Activated T-cell treated with anti-CD3 and anti-CD28 coated beads, Interleukin-2, amount 50 U/mL, for 4 hours (primary cell): Measurements from ENCODE around the gene CEL. TPM values are rescaled to one million over a fixed set of nuclear protein-coding genes. Genes with fewer than 3 reads are reported as not detected.

Source experiments
- ATAC-seq, 2 donors: fragments of 200-7000 bp; cut with Tn5 transposase; one replicate each; pipeline ENCODE4 v1.10.0; 2021
- DNase-seq: peaks from one replicate; pipeline ENCODE4 v3.0.0-alpha.2; 2020
- H3K27me3 Mint-ChIP-seq: one replicate; pipeline ENCODE4 v1.8.0; 2021; ENCODE audit warnings: low read depth, mixed read lengths
- H3K36me3 Mint-ChIP-seq: one replicate; pipeline ENCODE4 v1.8.0; 2022; ENCODE audit warnings: mixed read lengths; ENCODE audit not compliant: insufficient read depth
- H3K4me1 Mint-ChIP-seq: one replicate; pipeline ENCODE4 v1.8.0; 2021; ENCODE audit warnings: low read depth, mixed read lengths
- H3K4me3 Mint-ChIP-seq: one replicate; pipeline ENCODE4 v1.8.0; 2021; ENCODE audit warnings: mild to moderate bottlenecking, moderate library complexity, mixed read lengths
- H3K9me3 Mint-ChIP-seq: one replicate; pipeline ENCODE4 v1.8.0; 2021; ENCODE audit warnings: mixed read lengths
- total RNA-seq, 3 donors: library from RNA; stranded (reverse); gene quantifications; one replicate each; pipeline ENCODE4 v1.2.1, GENCODE V29; 2021

CEL gene
- total RNA-seq, 3 donors from 2014 or later, result 3.1 to 4.7 (median 3.9) TPM

- no peaks in the 10 kb centered on the region for H3K9me3 Mint-ChIP-seq
- H3K27me3 Mint-ChIP-seq, result no peaks in the 10 kb centered on the region
- peaks cover 72% of the 10 kb centered on the region for H3K4me1 Mint-ChIP-seq
- DNase-seq (no peak), ATAC-seq (peak in 1 of 2 donors; percentile 2)
- H3K4me3 Mint-ChIP-seq, result peak overlapping the region; percentile 46
- peaks cover 5% of the 10 kb centered on the region for H3K36me3 Mint-ChIP-seq
These were observed 53.3 kb downstream of the CEL start for GRCh38 chr9:133114886-133115603.

DNA sequence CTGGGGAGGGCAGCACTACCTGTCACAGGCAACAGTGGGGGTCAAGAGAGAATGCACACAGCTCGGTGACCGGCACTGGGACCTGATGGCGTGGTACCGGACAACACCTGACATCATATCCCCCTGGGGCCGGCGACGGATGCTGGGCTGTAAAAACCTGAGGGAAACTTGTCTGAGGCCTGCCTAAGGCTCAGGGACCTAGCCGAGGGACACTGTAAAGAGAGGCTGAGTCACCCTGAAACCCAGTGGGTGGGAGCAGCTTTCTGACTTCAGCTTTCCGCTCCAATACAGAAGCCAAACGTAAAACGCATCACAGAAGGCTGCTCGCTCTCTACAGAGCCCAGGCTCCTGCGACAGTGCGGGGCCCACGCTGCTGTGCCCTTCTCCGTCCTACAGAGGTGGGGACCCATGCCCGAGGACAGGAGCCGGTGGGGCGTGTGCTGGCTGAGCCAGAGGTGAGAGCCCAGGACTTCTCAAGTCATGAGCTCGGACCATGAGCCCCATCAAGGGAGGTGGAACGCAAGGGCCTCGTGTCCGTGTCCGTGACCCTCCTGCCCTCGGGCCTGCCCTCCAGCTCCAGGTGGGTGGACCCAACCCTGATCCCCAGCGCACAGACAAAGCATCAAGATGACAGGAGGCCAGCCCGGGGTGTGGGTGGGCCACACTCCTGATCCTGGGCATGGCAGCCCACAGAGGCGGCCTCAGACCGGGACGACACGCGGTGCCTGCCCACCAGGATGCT lies 54.0 kb downstream of the CEL start:
- ATAC-seq (peak; percentile 94), DNase-seq (peak; percentile 48)
- peak overlapping the region; percentile 46 for H3K4me3 Mint-ChIP-seq
- peaks cover 2% of the 10 kb centered on the region for H3K36me3 Mint-ChIP-seq
- no peaks in the 10 kb centered on the region for H3K27me3 Mint-ChIP-seq
- H3K4me1 Mint-ChIP-seq, result peaks cover 73% of the 10 kb centered on the region
- H3K9me3 Mint-ChIP-seq, result no peaks in the 10 kb centered on the region

GRCh38 chr9:133116346-133117231 lies 54.8 kb downstream of the CEL start:
- ATAC-seq, result no peak
- Mint-ChIP-seq H3K27me3 (no peaks in the 10 kb centered on the region), H3K4me3 (no peak overlapping the region), H3K9me3 (no peaks in the 10 kb centered on the region), H3K36me3 (peaks cover 2% of the 10 kb centered on the region), H3K4me1 (peaks cover 77% of the 10 kb centered on the region)
- no peak for DNase-seq

- no peak for DNase-seq
- H3K9me3 Mint-ChIP-seq, result no peaks in the 10 kb centered on the region
- no peak for ATAC-seq
- H3K4me1 Mint-ChIP-seq, result peaks cover 80% of the 10 kb centered on the region
- no peak overlapping the region for H3K4me3 Mint-ChIP-seq
- peaks cover 2% of the 10 kb centered on the region for H3K36me3 Mint-ChIP-seq
- no peaks in the 10 kb centered on the region for H3K27me3 Mint-ChIP-seq
These were observed 55.7 kb downstream of the CEL start for GRCh38 chr9:133117271-133118178.

- peaks cover 77% of the 10 kb centered on the region for H3K4me1 Mint-ChIP-seq
- H3K4me3 Mint-ChIP-seq, result no peak overlapping the region
- ATAC-seq (no peak), DNase-seq (no peak)
- peaks cover 2% of the 10 kb centered on the region for H3K36me3 Mint-ChIP-seq
- H3K27me3 Mint-ChIP-seq, result no peaks in the 10 kb centered on the region
- H3K9me3 Mint-ChIP-seq, result no peaks in the 10 kb centered on the region
These were observed 56.4 kb downstream of the CEL start for GRCh38 chr9:133118179-133118520.

DNA sequence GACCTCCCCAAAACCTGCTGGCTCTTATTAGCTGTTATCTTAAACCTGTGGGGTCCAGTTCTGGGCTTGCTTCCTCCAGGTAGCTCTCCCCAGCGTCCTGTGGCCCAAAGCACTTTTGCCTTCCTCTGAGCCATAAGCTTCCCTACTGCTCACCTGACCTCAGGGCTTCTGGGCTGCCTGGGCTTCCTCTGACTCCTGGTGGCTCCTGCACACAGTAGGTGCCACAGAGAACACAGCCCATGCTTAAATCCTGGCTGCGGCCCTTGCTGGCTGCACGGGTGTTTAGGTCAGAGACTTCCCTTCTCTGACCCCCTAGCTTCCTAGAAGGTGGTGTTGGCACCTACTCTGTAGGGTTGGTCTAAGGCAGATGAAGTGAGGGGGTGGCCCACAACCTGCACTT lies 56.8 kb downstream of the CEL start:
- H3K36me3 Mint-ChIP-seq, result peaks cover 2% of the 10 kb centered on the region

DNA sequence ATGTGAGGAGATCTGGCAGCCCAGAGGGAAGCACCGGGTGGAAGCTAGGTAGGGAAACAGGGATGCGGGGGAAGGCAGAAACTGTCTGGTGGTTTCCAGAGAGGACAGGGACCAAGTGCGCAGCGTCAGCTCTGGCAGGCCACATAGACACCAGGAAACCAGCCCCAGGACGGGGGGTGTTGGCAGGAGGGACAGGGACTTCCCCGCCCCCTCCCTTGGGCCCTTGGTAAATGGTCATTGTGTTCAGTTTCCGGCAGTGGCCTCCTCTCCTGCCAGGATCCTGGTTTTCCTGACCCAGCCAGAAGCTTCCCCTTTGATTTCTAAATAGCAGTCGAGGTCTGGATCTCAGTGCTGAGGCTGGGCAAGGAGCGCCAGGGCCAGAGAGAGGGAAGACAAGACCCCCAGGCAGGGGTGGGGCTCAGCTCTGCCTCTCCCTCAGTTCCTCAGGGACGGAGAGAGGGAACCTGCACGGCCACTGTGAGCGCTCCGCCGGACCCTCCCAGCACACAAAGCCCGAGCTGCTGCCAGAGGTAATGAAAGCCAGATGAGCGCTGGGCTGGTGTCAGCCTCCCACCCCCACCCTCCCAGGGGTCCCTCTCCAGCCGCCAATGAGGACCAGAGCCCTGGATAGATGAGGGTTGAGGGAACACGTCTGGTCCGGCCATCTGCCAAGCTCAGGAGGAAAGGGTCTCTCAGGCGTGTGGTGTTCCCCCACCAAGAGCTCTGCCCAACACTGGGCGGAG lies 57.5 kb downstream of the CEL start:
- ATAC-seq (no peak), DNase-seq (no peak)
- peaks cover 73% of the 10 kb centered on the region for H3K4me1 Mint-ChIP-seq
- no peaks in the 10 kb centered on the region for H3K9me3 Mint-ChIP-seq
- H3K4me3 Mint-ChIP-seq, result peak overlapping the region; percentile 59
- peaks cover 2% of the 10 kb centered on the region for H3K36me3 Mint-ChIP-seq
- H3K27me3 Mint-ChIP-seq, result no peaks in the 10 kb centered on the region

More for the DNA sequence above, 56.8 kb downstream of the CEL start:
- DNase-seq (no peak), ATAC-seq (no peak)
- peaks cover 73% of the 10 kb centered on the region for H3K4me1 Mint-ChIP-seq
- no peaks in the 10 kb centered on the region for H3K9me3 Mint-ChIP-seq
- no peaks in the 10 kb centered on the region for H3K27me3 Mint-ChIP-seq
- peak overlapping the region; percentile 59 for H3K4me3 Mint-ChIP-seq

- H3K4me1 Mint-ChIP-seq, result peaks cover 73% of the 10 kb centered on the region
- peaks cover 2% of the 10 kb centered on the region for H3K36me3 Mint-ChIP-seq
- ATAC-seq, result no peak
- H3K27me3 Mint-ChIP-seq, result no peaks in the 10 kb centered on the region
- peak overlapping the region; percentile 76 for H3K4me3 Mint-ChIP-seq
- no peak for DNase-seq
- no peaks in the 10 kb centered on the region for H3K9me3 Mint-ChIP-seq
These were observed 58.2 kb downstream of the CEL start for GRCh38 chr9:133119846-133120500.

- H3K27me3 Mint-ChIP-seq, result no peaks in the 10 kb centered on the region
- ATAC-seq (no peak), DNase-seq (no peak)
- H3K4me3 Mint-ChIP-seq, result peak overlapping the region; percentile 76
- H3K4me1 Mint-ChIP-seq, result peaks cover 70% of the 10 kb centered on the region
- H3K36me3 Mint-ChIP-seq, result peaks cover 2% of the 10 kb centered on the region
- H3K9me3 Mint-ChIP-seq, result no peaks in the 10 kb centered on the region
These were observed 58.9 kb downstream of the CEL start for GRCh38 chr9:133120501-133121197.

Other genes starting within 250 kb of the CEL start
- not detected for gene AK8, start 183.7 kb upstream of the CEL start, total RNA-seq
- gene SPACA9, start 183.1 kb upstream of the CEL start, total RNA-seq, result under 1 TPM; 0.42 to 0.82 (median 0.73) TPM
- 10 to 100 TPM; 23.6 to 26.8 (median 24.0) TPM for gene TSC1, start 117.4 kb upstream of the CEL start, total RNA-seq
- gene GFI1B, start 83.3 kb upstream of the CEL start, total RNA-seq, result under 1 TPM; 0.16 to 0.87 (median 0.56) TPM
- 10 to 100 TPM; 80.4 to 86.8 (median 83.6) TPM for gene GTF3C5, start 31.0 kb upstream of the CEL start, total RNA-seq
- gene RALGDS, start 59.3 kb downstream of the CEL start, total RNA-seq, result 10 to 100 TPM; 43.2 to 46.7 (median 45.2) TPM
- 1 to 10 TPM; 3.0 to 3.3 (median 3.2) TPM for gene GBGT1, start 101.9 kb downstream of the CEL start, total RNA-seq
- not detected for gene OBP2B, start 147.3 kb downstream of the CEL start, total RNA-seq
- under 1 TPM in 1 of 3 donors, not detected in 2; 0.08 TPM for gene ABO, start 213.2 kb downstream of the CEL start, total RNA-seq